ENCODE results near the gene PPP2R2C.

The PPP2R2C gene

GRCh38 chr4:6393544-6394475 is 78.6 kb downstream of the PPP2R2C start:
- DNase-seq, result no peak

DNA sequence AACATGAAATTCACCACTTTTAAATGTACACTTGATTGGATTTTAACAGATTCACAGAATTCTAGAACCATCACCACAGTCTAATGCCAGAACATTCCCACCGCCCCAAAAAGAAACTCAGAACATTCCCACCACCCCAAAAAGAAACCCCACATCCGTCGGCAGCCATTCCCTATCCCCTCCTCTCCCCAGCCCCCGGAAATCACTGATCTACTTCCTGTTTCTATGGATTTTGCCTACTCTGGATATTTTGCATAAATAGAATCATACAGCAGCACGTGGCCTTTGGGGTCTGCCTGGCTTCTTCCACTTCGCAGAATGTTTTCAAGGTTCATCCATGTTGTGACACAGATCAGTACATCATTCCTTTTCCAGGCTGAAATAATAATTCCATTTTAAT is 79.3 kb downstream of the PPP2R2C start:
- DNase-seq, result no peak

GRCh38 chr4:6392407-6392806 is 80.0 kb downstream of the PPP2R2C start:
- no peak for DNase-seq

- no peak for DNase-seq
Measured at GRCh38 chr4:6391852-6392188, 80.6 kb downstream of the PPP2R2C start.

GRCh38 chr4:6391186-6391851 is 81.1 kb downstream of the PPP2R2C start:
- DNase-seq, result no peak

GRCh38 chr4:6390356-6390755 is 82.1 kb downstream of the PPP2R2C start:
- DNase-seq, result no peak

DNA sequence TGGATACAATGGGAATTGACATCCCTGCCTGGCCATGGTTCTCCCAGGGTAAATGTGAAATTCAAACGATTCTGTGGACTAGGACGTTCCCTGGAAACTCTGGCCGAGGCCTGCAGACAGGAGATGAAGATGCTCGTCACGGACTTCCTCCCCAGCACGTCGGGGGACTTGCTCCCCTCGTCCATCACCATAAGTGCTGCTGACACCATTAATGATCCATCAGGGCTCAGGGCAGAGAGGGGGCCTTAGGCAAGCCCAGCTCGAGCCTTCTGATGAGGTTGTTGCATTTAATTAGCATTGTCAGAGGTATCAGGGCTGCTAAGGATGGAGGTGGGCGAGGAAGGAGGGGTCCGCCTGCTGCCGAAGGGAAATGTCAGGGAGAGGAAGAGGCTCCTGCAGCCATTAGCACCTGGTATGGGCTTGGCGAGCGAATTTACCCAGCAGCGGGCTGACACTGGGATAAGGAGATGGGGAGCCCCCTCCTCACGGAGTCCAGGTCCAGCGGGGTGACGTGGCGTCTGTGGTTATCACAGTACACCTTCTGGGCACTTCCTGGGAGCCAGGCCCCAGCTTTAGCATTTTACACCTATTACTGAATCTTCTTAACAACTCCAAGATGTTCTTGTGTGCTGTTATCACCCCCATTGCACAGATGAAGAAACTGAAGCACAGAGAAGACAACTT is 83.1 kb downstream of the PPP2R2C start:
- DNase-seq, result no peak

GRCh38 chr4:6388713-6389112 is 83.7 kb downstream of the PPP2R2C start:
- DNase-seq, result no peak

- no peak for DNase-seq
Measured at GRCh38 chr4:6387946-6388345, 84.5 kb downstream of the PPP2R2C start.

DNA sequence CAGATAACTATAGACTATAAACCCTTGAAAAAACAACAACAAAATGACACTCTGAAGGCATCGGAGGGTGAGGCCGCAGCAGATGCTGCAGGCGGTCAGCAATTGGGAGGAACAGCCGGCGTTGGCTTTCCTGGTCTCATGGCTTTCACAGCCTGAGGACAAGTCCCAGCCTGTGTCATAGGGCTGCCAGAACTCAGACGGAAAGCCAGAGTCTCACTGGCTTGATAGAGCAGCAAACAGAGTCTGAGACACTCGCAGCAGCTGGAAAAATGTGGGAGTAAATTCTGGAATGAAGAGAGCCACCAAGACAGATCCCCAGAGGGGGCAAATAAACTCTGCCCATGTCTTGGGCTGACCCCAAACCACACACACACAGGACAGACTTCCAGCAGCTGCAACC is 86.3 kb downstream of the PPP2R2C start:
- DNase-seq, result no peak

GRCh38 chr4:6385288-6385687 is 87.1 kb downstream of the PPP2R2C start:
- no peak for DNase-seq

- no peak for DNase-seq
Measured at GRCh38 chr4:6384541-6384940, 87.9 kb downstream of the PPP2R2C start.

GRCh38 chr4:6383929-6384328 is 88.5 kb downstream of the PPP2R2C start:
- no peak for DNase-seq

- DNase-seq, result no peak
Measured at GRCh38 chr4:6383009-6383404, 89.4 kb downstream of the PPP2R2C start.

DNA sequence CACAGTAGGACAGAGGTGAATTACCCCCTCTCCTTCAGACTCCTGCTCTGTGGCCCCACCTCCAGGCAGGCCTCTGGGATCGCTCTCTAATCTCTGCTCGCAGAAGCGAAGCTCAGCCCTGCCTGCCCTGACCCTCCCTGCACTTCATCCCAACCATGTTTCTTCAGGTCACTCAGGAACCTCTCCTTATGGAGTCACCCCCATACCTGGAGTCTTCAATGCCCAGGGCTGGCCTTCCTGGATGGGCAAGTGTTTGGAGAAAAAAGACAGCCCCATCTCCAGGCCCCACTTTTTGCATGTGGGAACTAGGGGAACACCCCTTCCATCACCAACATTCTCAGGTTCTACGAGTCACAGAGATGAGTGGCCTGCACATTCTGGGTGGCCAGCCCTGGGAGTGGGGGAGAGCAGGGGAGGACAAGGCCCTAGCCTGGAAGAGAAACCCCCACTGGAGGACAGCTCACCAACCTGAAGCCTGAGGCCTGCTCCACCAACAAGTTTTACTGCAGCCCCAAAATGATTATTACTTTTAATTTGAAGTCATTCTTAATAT is 90.8 kb downstream of the PPP2R2C start:
- no peak for DNase-seq

- no peak for DNase-seq
Measured at GRCh38 chr4:6380746-6381410, 91.5 kb downstream of the PPP2R2C start.

DNA sequence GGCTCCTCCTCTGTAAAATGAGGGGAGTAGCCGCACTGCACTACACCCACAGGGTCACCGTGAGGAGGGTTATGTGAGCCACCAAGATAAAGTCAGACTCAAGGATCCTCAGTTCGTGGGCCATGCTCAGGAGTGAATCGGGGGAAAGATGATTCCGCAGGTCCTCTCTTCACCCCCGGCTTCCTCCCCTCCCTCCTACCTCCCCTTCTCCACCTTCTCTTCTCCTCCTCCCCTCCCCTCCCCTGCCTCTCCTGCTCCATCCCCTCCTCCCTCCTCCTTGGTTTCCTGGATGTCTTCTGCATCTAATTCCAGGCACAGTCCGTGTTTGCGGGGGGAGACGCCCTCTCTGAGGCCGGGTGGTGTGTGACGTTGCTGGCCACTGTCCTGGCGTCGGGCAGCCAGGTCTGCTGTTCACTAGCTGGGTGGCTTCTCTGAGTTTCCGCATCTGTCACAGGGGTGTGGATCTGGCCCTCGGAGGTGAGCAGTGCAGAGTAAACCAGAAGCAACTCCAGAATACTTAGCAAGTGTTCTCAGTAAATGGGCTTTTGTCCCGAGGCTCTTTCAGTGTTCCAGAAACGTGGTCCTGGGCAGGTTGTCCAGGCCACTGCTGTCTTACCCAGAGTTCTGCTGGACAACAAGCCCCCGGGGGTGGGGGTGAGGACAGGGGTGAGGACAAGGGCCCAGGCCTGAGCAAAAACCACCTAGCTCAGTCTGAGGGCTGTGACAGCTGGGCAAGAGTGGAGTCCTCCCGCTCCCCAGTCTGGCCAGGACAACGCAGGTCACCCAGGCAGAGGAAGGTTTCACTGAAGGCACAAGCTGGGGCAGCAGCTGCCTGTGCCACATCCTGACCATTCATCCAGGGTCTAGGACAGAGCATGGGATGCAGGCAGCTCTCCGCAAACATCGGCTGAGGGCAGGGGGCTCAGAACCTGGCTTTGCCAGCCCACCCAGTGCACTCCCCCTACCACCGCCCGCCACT is 92.4 kb downstream of the PPP2R2C start:
- DNase-seq, result no peak

GRCh38 chr4:6378493-6379445 is 93.6 kb downstream of the PPP2R2C start:
- no peak for DNase-seq

DNA sequence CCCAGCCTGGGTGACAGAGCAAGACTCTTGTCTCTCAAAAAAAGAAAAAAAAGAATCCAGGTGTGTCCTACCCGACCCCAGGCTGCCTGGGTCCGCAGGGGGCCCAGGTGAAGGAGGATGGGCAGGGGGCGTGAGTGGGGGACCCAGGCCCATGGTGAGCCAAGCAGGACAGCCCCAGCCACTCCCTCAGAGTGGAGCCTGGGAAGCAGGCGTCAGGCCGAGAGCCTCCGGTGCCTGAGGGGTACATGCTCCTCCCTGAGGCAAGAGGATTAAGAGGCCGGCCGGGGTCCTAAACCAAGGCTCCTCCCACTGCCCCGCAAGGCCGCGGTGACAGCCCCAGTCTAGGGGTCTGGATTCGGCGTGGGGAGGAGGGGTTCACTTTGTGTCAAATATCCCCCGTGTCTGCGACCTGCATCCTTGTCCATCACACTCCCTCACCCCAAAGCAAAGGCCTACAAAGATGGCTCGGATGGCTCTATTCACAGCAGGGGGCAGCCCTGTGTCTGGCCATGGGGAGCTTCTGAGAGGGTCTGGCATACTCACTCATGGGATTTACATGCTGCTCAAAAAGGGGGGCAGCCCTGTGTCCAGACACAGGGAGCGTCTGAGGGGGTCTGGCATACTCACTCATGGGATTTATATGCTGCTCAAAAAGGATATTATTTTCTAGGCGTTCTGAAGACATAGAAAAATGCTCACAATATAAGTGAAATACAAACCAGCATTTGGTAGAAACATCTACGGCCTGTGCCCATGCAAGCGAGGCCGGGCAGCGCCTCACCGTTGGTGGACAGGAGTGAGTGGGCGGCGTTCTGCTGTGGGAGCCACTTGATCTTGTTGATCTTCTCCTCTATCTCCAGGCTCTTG is 94.6 kb downstream of the PPP2R2C start:
- DNase-seq, result no peak
